ENCODE measurements around the gene GRM7.

DNA sequence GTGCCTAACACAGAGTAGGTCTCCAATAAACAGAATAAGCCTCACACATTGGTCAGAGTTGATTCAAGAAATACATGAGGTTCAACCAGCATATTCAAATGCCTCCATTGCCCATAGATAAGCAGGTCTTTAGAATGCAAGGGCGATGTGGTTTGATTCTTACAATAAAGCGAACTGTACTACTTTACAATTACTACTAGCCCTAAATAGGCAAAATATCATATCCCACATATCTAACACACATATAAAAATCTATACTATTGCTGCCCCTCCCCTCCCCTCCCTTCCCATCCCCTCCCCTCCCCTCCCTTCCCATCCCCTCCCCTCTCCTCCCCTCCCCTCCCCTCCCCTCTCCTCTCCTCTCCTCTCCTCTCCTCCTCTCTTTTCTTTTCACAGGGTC is 6.7 kb upstream of the GRM7 start:
- TF ChIP-seq, protein P1, sequence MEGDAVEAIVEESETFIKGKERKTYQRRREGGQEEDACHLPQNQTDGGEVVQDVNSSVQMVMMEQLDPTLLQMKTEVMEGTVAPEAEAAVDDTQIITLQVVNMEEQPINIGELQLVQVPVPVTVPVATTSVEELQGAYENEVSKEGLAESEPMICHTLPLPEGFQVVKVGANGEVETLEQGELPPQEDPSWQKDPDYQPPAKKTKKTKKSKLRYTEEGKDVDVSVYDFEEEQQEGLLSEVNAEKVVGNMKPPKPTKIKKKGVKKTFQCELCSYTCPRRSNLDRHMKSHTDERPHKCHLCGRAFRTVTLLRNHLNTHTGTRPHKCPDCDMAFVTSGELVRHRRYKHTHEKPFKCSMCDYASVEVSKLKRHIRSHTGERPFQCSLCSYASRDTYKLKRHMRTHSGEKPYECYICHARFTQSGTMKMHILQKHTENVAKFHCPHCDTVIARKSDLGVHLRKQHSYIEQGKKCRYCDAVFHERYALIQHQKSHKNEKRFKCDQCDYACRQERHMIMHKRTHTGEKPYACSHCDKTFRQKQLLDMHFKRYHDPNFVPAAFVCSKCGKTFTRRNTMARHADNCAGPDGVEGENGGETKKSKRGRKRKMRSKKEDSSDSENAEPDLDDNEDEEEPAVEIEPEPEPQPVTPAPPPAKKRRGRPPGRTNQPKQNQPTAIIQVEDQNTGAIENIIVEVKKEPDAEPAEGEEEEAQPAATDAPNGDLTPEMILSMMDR (IDR thresholded peaks at IDR 0.05): no peak
- no peak for TF ChIP-seq EZH2 (IDR thresholded peaks at IDR 0.05; ENCODE audit: borderline replicate concordance, insufficient read depth, low read depth, low read length, poor library complexity, severe bottlenecking)
